Stimulated activated CD4-positive, alpha-beta T cell treated with anti-CD3 and anti-CD28 coated beads, TNF-alpha, amount 100 ng/mL, for 24 hours (primary cell): Measurements from ENCODE around the gene GPC6.

Experiments used
- DNase-seq, 3 experiments: peaks; one replicate each; pipeline ENCODE4 v3.0.0-alpha.2; 2020; ENCODE audit warnings: low read depth in 3 of 3

Gene GPC6

DNA sequence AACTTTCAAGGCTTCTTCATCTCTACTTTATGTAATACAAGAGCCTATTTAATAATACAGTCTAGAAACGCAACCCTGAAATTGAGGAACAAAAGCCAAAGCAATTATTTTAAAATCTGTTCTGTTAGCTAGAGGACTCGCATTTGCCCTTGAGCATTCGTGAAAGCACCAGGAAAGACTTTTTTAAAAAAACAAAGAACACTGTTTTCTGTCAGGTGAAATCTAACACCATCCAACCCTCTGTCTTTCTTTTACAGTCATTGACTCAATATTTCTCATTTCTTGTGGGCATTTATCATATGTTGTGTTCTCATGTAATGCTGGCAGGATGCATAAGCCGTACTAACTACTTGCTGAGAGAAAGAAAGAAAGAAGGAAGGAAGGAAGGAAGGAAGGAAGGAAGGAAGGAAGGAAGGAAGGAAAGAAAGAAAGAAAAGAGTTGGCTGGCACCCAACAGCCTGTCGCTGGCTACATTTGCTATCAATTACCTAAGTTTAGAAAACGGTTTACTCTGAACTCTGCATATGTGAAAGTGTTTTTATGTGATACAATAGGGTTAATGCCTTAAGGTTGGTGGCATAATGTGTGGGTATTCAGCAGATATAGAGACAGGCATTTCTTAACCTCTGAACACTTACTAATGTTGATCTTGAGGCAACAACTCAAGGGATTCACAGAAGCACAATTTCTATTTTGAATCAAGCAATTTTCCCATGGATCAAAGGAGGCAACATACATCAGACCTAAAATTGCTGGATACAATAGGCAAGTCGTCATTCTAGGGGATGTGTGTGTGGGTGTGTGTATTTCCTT, 807.4 kb downstream of the GPC6 start:
- DNase-seq = no peak

DNA sequence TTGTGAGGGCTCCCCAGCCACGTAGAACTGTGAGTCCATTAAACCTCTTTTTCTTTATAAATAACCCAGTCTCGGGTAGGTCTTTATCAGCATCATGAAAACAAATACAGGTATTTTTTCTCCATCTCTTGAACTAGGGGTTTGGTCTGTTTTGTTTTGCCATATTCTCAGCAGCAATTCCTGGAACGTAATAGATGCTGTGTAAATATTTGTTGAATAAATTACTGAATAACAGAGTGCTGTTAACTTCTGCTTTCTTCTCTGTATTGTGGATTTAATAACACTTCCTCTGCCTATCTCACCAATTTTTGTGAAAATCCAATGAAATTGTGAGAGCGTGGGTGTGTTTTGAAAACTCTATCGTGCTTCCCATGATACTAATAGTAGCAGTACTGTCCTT, 823.4 kb downstream of the GPC6 start:
- no peak for DNase-seq

DNA sequence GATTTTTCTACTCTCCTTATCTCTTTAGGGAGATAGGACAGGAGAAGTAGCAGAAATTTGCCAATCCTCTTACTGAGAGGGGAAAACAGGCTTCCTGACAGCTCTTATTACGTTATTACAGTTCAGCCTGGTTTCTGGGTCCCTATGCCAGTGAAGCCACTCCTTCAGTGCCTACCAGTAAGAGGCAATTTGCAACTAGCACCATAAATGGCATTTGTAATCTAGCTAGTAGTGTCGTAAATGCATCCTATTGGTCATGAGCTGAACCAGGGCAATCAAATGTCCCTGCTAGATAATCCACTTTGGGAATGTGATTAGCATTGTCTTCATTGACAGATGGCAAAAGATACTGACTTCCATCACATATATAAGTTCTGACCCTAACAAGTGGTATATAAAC, 824.1 kb downstream of the GPC6 start:
- DNase-seq = no peak

DNA sequence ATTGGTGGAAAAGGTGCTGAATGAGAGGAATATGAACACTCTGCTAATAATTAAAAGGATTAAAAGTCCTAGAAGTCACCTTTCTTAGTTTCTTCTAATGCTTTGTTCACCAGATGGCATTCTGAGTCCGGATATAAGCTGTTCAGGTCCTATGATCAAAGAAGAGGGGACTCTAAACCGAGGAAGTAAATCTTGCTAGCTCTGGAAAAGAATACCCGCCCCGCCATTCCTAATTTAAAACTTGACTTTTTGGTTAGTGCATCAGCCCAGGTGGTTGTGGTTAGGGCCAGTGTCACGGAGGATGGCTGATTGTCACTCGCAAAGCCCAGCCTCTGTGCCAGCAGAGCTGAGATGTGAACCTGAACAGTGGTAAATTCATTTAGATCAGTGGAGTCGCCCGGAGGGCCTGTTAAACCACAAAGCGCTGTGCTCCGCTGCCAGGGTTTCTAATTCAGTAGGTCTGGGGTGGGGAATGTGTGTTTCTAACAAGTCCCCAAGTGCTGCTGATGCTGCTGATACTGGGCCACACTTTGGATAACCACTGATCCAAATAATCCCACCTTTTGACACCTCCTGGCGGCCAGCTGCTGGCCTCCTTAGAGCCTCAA, 827.5 kb downstream of the GPC6 start:
- DNase-seq = no peak

DNA sequence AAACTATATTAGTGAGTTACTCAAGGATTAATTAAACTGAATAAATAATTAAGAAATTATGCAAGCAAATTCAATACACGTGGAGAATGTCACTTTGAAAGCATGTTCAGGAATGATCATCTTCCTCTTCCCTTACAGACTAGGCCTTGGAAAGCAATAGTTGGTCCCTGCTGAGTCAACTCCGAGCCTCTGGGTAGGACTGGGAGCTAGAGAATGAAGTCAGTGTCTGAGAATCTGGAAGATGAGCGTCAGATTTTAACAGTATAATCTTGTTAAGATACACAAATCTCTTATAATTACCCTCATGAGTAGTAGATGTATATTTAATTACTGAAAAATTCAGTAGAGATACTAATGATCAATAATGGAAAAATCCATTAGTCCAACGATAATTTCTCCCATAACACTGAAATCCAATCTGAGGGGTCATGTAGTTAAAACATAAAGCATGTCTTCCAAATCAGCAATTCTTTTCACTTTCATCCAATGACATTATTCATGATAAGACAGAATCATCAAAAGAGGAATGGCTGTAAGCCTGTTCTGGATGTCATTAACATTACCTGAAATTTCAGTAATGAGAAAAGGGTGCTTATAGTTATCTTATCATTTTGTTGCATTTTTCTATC, 829.9 kb downstream of the GPC6 start:
- DNase-seq = no peak

DNA sequence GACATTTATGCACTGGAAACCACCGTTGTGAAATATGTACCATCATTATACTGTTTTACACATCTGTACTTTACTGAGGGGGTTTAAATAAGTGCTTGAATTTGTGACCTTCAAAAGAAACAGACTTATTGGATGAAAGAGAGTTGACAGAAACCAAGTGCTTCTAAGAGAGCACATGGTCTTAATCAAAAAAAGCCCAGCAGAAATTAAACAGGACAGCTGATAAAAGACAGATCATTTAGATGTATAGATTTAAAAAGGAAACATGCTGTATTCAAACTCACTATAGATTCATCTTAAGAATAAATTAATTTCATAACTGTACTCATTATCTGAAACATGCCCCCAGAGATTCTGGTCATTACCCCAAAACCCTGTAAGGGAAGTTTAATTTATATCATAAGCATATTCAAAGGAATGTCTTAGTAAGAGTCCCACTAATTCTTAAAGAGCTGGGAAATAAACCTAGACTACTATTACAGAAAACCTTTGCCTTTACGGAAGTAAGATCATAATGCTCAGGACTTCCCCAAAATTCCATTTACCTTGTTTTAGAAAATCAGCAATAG, 831.1 kb downstream of the GPC6 start:
- DNase-seq = no peak

DNA sequence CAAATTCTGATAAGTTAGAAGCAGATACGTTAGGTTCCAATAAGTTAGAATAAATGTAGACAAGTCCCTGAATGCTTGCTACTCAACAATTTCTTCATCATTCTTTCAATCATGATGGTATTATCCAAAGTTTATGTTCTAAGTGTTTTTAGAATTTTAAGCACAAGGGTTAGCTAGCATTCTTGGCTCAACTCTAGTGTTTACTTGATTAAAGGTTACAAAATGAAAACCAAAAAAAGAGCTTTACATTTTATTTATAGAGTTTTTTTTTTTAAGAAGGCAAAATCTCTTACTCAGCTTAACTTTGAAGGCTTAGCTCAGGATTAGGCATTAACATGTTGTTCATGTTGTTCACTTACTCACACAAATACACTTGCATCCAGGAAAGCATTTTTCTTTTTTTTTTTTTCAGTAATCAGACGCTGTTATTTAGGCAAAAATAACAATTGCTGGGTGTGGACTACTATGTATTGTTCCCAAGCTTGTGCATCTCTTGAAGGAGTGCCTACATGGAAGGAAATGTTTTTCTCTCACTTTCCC, 832.3 kb downstream of the GPC6 start:
- no peak for DNase-seq

DNA sequence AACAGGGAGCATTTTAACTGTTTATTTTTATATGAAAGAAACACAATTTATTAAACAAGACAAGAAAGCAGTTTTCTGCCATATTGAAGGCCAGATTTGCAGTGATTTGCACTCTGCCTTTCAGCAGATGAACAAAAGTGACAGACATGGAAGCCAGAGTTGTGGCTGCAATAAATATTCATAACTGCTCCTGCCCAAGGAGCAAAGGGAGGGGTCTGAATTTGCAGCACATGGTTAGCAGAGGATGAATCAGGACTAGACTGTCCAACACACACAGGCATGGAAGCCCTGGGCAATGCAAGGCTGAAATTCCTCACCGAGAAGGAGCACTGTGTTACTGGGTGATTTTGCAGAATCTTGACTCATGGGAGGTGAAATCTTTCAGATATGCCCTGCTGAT, 834.7 kb downstream of the GPC6 start:
- DNase-seq = no peak

DNA sequence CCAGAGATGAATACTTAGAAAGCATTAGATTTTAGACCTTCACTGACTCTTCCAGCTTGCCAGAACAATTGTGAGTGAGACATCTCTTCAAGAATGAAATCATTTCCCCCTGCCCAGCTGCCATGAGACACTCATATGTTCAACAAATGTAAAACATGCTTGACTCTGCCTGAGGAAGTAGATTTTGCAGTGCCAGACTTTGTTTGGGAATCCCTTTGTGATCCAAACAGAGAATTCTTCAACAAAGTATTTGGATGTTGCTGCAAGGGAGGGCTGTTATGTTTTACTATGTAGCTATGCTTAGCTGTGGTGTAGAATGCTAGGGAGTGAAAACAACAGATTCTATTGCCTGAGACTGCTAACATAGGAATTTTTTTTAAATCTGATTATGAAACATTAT, 836.5 kb downstream of the GPC6 start:
- DNase-seq = no peak

DNA sequence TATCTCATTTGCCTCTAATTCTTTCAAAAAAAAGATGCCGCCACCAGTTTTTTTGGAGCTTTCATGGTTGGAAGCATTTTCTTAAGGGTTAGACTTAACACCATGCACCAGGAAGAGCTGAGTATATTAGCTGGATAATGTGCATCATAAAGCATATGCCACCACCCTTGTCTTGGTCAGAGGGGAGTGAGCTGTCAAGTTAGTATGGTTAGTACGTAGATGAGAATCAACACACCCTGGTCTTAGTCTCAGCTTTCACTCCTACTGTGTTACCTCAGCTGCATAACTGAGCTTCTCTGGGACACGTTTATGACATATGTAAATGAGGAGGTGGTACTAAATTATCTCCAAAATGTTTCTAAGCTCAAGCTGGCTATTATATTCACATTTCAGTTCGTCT, 837.2 kb downstream of the GPC6 start:
- DNase-seq = no peak

DNA sequence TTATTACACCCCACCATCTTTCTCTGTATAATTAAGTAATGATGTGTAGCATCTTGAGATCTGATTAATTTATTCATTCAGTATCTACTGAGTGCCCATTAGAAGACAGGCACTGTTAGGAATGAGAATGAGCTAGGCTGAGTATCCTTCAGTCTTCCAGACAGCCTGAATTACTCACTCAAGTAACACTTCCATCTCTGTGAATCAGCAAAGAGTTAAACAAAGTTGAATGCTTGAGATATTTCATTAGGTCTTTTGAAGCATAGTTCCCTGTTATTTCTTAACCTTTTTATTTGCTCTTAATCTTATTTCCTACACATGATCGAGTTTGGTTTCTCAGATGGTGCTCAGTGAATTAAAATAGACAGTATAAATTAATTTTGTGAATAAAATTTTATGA, 839.1 kb downstream of the GPC6 start:
- no peak for DNase-seq

DNA sequence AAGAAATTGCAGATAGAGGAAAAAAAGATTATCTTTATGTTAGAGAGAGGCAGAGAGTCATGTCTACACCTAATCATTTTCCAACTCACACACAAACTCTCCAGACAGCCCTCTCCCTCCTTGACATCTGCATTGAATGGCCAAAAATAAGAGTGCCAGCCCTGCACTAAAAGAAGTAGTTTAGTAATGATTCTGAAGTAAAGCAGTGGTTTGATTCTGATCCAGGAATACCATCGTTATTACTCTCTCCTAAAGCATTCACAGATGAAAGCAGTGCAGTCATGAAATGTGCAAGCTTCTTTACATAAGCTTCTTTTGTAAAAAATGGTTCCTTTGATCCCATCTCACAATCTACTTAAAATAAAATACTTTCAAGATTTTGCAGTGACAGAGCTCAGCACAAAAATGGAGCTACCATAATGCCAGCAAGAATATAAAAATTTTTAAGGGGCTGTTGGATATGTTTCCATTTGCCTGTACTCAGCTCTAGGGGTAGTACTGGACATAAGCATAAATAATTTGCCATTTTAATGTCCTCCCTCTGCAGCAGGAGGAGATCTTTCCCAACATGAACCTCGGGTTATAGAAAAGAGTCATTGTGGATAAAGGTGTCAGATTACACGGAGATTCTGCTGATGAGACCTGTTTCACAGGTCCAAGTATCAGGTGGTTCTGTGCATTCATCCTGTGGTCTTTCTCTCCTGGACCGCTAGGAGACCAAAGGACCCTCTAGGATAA, 846.6 kb downstream of the GPC6 start:
- DNase-seq = no peak

DNA sequence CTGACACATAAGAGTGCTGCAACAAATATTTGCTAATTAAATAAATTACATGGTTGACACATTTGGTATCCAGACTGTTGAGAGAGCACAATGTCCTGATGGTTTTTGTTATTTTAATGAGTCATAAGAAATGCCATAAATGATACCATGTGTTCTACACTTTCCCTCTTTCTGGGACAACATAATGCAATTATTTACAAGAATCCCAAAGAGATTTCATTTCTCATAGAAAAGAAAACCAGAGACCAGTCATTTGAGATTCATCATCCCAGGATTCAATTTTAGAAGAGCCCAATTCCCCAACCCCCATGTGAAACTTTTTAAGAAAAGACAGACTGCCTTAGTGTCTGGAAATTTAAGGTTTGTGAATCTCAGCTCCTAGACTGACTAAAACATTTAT, 853.3 kb downstream of the GPC6 start:
- DNase-seq = no peak

DNA sequence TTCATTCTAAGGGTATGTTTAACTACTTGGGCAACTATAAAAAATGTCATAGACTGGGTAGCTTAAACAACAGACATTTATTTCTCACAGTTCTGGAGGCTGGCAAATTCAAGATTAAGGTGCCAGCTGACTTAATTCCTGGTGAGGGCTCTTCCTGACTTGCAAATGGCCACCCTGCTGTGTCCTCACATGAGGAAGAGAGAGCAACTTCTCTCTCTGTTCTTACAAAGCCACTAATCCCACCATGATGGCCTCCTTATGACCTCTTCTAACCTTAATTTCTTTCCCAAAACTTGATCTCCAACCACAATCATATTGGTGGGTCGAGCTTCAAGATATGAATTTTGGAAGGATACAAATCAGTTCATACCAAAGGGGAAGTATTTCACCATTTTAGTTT, 853.9 kb downstream of the GPC6 start:
- no peak for DNase-seq

DNA sequence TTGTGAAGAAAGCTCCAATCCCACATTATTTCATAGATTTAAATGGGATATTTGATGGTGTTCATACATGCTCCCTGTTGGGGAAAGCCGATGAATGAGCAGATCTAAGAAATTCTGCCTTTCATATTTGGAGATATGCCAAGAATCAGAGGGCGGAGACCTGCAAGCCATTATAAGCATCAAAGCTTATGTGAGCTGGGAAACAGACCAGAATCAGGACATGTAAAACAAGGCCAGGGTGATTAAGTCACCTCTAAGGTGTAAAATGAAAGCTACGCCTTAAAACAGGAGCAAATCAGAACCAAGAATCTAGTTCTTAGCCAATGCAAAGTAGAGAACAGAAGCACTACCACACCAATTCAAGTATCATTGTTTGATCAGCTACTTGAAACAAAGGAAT, 860.5 kb downstream of the GPC6 start:
- DNase-seq = no peak

DNA sequence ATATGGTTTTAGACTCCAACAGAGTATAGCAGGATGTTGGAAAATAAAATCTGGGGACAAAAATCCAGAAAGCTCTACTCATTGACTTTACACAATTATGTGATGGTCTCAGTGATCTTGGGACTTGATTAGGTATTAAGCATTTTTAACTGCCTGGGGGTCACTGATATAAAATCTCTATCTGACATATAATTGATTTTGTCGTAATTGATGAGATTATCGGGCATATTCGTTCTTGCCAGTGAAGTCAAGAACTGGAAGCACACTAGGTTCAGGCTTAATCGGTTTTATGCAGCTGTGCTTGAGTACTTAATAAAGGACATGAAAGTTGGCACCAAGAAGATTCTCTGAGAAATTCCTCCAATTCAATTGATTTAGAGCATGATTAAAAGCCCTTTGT, 862.1 kb downstream of the GPC6 start:
- DNase-seq = no peak

DNA sequence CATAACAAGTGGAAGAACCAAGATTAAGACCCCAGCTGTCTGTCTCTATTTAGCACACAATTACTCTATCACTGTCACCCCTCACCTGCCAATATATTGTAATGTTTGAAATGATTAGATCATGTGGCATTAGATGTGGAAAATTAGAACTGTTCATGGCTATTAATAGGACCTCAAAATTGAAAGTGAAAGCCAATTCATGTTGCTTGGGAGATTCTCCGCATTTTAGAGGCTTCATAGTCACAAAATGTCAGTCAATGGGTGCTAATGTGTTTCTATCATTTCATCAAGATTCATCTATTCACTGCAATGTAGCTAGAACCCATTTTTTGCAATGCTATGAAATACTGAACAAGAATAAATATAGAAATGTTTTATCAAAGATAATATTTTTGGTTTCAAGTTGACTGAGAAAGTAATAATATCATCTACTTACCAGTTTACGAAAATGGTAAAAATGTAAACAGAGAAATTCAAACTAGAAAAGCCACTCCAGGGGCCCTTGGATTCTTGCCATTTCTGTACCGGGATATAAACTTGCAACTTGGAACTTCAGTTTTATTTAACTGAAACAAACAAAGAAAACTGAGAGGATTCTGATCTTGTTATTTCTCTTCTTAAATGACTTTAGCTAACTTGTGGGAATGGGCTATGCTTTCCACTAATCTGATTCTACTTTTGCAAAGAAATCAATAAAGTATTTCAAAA, 864.3 kb downstream of the GPC6 start:
- DNase-seq = no peak

DNA sequence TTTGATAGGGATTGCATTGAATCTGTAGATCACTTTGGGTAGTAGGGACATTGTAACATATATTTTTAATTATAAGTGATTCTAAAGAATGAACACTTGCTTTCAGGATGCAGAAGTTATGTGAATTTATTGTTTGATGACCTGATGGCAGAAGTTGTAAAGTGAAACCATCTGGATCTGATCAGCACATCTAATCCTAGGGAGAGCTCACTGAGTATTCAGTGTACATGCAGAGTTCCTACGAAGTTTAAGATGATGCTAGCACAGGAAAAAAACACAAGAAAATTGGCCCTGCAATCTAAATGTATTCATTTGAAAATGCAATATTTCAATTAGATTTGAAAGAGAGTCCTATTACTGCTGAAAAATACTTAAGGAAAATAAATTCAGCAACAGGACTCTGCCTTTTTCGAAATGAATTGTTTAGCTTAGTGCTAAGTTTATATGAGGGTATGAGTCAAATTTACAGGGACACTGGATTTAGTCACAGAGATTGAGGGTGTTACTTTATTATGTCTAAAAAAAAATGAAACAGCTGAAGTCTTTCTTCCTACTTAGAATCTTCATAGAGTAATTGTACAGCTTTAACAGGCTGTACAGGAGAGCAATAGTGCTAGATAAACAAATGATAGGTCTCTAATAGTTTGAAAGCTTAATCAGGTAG, 867.2 kb downstream of the GPC6 start:
- DNase-seq = no peak

DNA sequence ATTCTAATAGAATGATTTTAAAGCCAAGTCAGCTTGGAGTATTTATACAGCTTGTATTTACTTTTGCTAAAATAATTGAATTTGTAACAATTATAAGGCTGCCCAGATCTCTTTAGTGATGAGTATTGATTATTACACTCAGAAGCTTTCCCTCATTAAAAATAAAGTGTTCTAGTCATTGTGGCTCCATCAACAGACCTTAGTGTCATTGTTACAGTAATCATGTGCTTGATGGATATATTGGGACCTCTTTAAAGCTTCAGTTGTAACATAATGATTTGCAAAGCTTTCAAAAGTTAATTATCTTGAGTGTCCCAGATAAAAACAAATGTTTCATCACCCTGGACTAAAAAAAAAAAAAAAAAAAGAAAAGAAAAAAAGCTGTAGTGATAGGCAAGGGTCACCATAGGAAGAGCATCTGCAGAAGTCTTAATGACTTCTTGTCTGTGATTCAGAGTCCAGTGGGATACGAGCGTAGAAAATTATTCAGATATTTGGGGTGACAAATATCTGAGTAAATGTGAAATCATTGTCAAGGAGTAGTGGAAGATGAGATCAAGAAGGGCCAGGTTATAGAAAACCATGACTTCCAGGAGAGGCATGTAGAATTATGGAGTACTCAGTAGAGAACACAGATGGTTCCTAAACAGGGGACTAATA, 883.2 kb downstream of the GPC6 start:
- DNase-seq = no peak

DNA sequence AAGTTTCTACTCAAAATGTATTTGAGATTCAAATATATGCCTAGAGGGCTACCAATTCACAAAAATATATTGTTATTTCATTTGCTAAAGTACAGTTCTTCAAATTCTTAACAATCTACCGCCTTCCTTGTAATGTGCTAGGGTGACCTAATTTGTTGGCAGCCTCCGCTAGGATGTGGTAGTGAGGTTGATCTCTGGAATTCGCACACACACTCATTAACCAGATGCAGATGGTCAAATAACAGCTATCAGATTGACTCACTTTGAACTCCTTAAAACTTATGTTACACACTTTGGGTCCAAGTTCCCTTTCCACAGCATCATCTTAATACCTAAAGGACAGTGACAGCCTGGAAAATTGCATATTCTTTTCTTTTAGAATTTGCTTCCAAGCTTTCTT, 885.6 kb downstream of the GPC6 start:
- no peak for DNase-seq
